GM19395 (cell line): ENCODE data around the gene JPH4.

Source experiments
- ATAC-seq: cut with Tn5 transposase; IDR thresholded peaks from one replicate; pipeline ENCODE4 v1.9.1; 2021; ENCODE audit warnings: mild to moderate bottlenecking, moderate library complexity; ENCODE audit not compliant: unreplicated experiment

Gene JPH4

GRCh38 chr14:23532658-23533057 lies 45.9 kb downstream of the JPH4 start:
- ATAC-seq, result no peak

- no peak for ATAC-seq
Observed at GRCh38 chr14:23531391-23531790, 47.2 kb downstream of the JPH4 start.

GRCh38 chr14:23530375-23531055 lies 48.1 kb downstream of the JPH4 start:
- no peak for ATAC-seq

GRCh38 chr14:23529016-23529415 lies 49.6 kb downstream of the JPH4 start:
- no peak for ATAC-seq

GRCh38 chr14:23528555-23528954 lies 50.0 kb downstream of the JPH4 start:
- no peak for ATAC-seq

GRCh38 chr14:23525611-23526010 lies 53.0 kb downstream of the JPH4 start:
- ATAC-seq, result no peak

GRCh38 chr14:23524954-23525353 lies 53.6 kb downstream of the JPH4 start:
- no peak for ATAC-seq

- no peak for ATAC-seq
Observed at GRCh38 chr14:23523229-23524016, 55.2 kb downstream of the JPH4 start.

GRCh38 chr14:23522643-23523198 lies 55.9 kb downstream of the JPH4 start:
- no peak for ATAC-seq

GRCh38 chr14:23521785-23522640 lies 56.6 kb downstream of the JPH4 start:
- no peak for ATAC-seq

- no peak for ATAC-seq
Observed at GRCh38 chr14:23520899-23521533, 57.6 kb downstream of the JPH4 start.

- no peak for ATAC-seq
Observed at GRCh38 chr14:23518709-23519108, 59.9 kb downstream of the JPH4 start.
